Measurements from ENCODE around the gene POU3F2. TPM values are rescaled to one million over a fixed set of nuclear protein-coding genes. Genes with fewer than 3 reads are reported as not detected.
A peak's percentile ranks its signal among the peaks of the same experiment; 100 is the strongest.

The POU3F2 gene
- total and polyA plus RNA-seq, 9 of the 15 experiments (the other 6 are each of a cell fraction or from before 2014, with no cell fraction given): 0.08 to 0.46 (median 0.36) TPM

GRCh38 chr6:98833057-98833306, 1.4 kb upstream of the POU3F2 start (continued):
- TF ChIP-seq FOXK1 (CRISPR knock-in tag; IDR thresholded peaks at IDR 0.05; ENCODE audit: borderline replicate concordance) (no peak), ESRRA (IDR thresholded peaks at IDR 0.05; ENCODE audit: borderline replicate concordance, low read depth) (no peak), GTF2F1 (IDR thresholded peaks at IDR 0.05; ENCODE audit: low read depth, low read length) (no peak)

- 73% methylated on average over 32 of the region's 42 CpGs for WGBS (ENCODE audit: insufficient coverage, low coverage, missing lambda C conversion rate)
- peak overlapping the region; percentile 45 to 64; a peak in 2 of 4 replicates for H3K9ac ChIP-seq (ENCODE audit: insufficient read depth in 1 of 2, low read depth in 2 of 2, low read length in 2 of 2)
- ChIA-PET POLR2A (interaction anchor here (0.5 to 0.7 kb wide), 2 partner anchors 12 to 46 kb away, joined by 3 read pairs; no protein-coding TSS in a partner anchor), CTCF (ENCODE audit: low intra/inter-chr PET ratio) (interaction anchor here (0.6 kb wide), 1 partner anchor 14 kb away, joined by 3 read pairs; no protein-coding TSS in a partner anchor)
- BruUV-seq (replicated peaks): no TSS peak
- peaks cover 0 to 18% of the 10 kb centered on the region in 2 experiments; a peak in 2 of 5 replicates for H3K27me3 ChIP-seq (ENCODE audit: control insufficient read depth in 2 of 2, insufficient read depth in 2 of 2, low read length in 2 of 2)
- no peaks in the 10 kb centered on the region for H3K36me3 ChIP-seq (ENCODE audit: control insufficient read depth, insufficient read depth, low read length)
- H3K9me1 ChIP-seq (ENCODE audit: control insufficient read depth, insufficient read depth, low read length): no peaks in the 10 kb centered on the region
- H3K4me3 ChIP-seq: peak overlapping the region; percentile 53
- peak overlapping the region; percentile 70 for H3K4me2 ChIP-seq (ENCODE audit: insufficient read depth, low read length)
- ATAC-seq (no peak), FAIRE-seq (no peak), DNase-seq (ENCODE audit: extremely low read depth in 1 of 4, low spot score in 3 of 4) (no peak)
- peak overlapping the region; percentile 59; the same call in 2 of the 3 replicates for H3K27ac ChIP-seq (ENCODE audit: extremely low read depth, low read depth, low read length)
- in situ Hi-C loops (cut with MboI) (no loop called here), intact Hi-C loops (cut with micrococcal nuclease) (no loop called here)
- H4K20me1 ChIP-seq (replicated peaks; ENCODE audit: control insufficient read depth, insufficient read depth, low read length): no peaks in the 10 kb centered on the region
- H3K4me1 ChIP-seq (replicated peaks in 1 of 2; ENCODE audit: control insufficient read depth in 2 of 2, insufficient read depth in 2 of 2, low read length in 2 of 2): peaks cover 0 to 50% of the 10 kb centered on the region in 2 experiments; a peak in 4 of 5 replicates
- H3K9me3 ChIP-seq (replicated peaks; ENCODE audit: control insufficient read depth, insufficient read depth, low read depth, low read length): peaks cover 6% of the 10 kb centered on the region; the same call in 1 of the 2 replicates
- H3K79me2 ChIP-seq (ENCODE audit: control insufficient read depth, insufficient read depth, low read length): no peaks in the 10 kb centered on the region; the same call in 2 of the 3 replicates
- peak overlapping the region; percentile 84 for H2AFZ ChIP-seq (ENCODE audit: low read depth, low read length)
- TF ChIP-seq FOXJ3 (CRISPR knock-in tag; IDR thresholded peaks at IDR 0.05) (no peak), ATF7 (IDR thresholded peaks at IDR 0.05) (no peak), ZNF280A (IDR thresholded peaks at IDR 0.05; ENCODE audit: low read depth, partially characterized antibody) (no peak), ZBTB26 (CRISPR knock-in tag; IDR thresholded peaks at IDR 0.05) (no peak), ZC3H4 (CRISPR knock-in tag; IDR thresholded peaks at IDR 0.05; ENCODE audit: borderline replicate concordance) (no peak), POLR3A (IDR thresholded peaks at IDR 0.05; ENCODE audit: borderline replicate concordance, extremely low read depth, insufficient read depth, insufficient read length) (no peak), ELK1 (CRISPR knock-in tag; IDR thresholded peaks at IDR 0.05) (no peak), ETV5 (CRISPR knock-in tag; IDR thresholded peaks at IDR 0.05; ENCODE audit: low read depth) (no peak), NCOA4 (IDR thresholded peaks at IDR 0.05; ENCODE audit: partially characterized antibody) (no peak), RBBP5 (IDR thresholded peaks at IDR 0.05; ENCODE audit: borderline replicate concordance, insufficient read depth, low read length, poor library complexity, severe bottlenecking) (no peak)
Observed at GRCh38 chr6:98833307-98834059, 891 bp upstream of the POU3F2 start.
